NCI-H1092 (cell line): ENCODE measurements around the gene MCL1.
A peak's percentile ranks its signal among the peaks of the same experiment; 100 is the strongest.
"Not testable (repeated sequence)": the region's sequence is repeated elsewhere in the genome, so short reads cannot be mapped to it uniquely, and the experiment has no call there.

Source experiments
- DNase-seq: peaks from one replicate; lab custom pipeline; 2025; lab: John Stamatoyannopoulos, UW

The MCL1 gene

GRCh38 chr1:150579110-150579944 lies at the start of gene MCL1:
TSS of gene MCL1 (minus strand) at chr1:150579610. CDS start at chr1:150579530, 80 bp downstream.
- peak; percentile 96 for DNase-seq

GRCh38 chr1:150628766-150629114 lies 49.3 kb upstream of the MCL1 start:
- no peak for DNase-seq

GRCh38 chr1:150627826-150628410 lies 48.5 kb upstream of the MCL1 start:
- no peak for DNase-seq

GRCh38 chr1:150626150-150626549 lies 46.7 kb upstream of the MCL1 start:
- no peak for DNase-seq

- not testable (repeated sequence) for DNase-seq
Observed at GRCh38 chr1:150624546-150624945, 45.1 kb upstream of the MCL1 start.

- DNase-seq = not testable (repeated sequence)
Observed at GRCh38 chr1:150624134-150624533, 44.7 kb upstream of the MCL1 start.

GRCh38 chr1:150622303-150622975 lies 43.0 kb upstream of the MCL1 start:
- no peak for DNase-seq

GRCh38 chr1:150621497-150622302 lies 42.3 kb upstream of the MCL1 start:
- no peak for DNase-seq

- DNase-seq = no peak
Observed at GRCh38 chr1:150620919-150621318, 41.5 kb upstream of the MCL1 start.

GRCh38 chr1:150619576-150620509 lies 40.4 kb upstream of the MCL1 start:
- no peak for DNase-seq

- DNase-seq = no peak
Observed at GRCh38 chr1:150615346-150616201, 36.2 kb upstream of the MCL1 start.

- peak; percentile 87 for DNase-seq
Observed at GRCh38 chr1:150613061-150613920, 33.9 kb upstream of the MCL1 start.

GRCh38 chr1:150612014-150612345 lies 32.6 kb upstream of the MCL1 start:
- DNase-seq = no peak

- DNase-seq = no peak
Observed at GRCh38 chr1:150610576-150610975, 31.2 kb upstream of the MCL1 start.

- no peak for DNase-seq
Observed at GRCh38 chr1:150609732-150610131, 30.3 kb upstream of the MCL1 start.

- DNase-seq = no peak
Observed at GRCh38 chr1:150606463-150607142, 27.2 kb upstream of the MCL1 start.

- DNase-seq = not testable (repeated sequence)
Observed at GRCh38 chr1:150605451-150605731, 26.0 kb upstream of the MCL1 start.

- no peak for DNase-seq
Observed at GRCh38 chr1:150604226-150604588, 24.8 kb upstream of the MCL1 start.

GRCh38 chr1:150603711-150604110 lies 24.3 kb upstream of the MCL1 start:
- DNase-seq = no peak
